Measurements from ENCODE around the gene TPPP3.

TPPP3 gene

GRCh38 chr16:67342616-67343015, 50.7 kb downstream of the TPPP3 start:
- DNase-seq (ENCODE audit: low read depth), result no peak

GRCh38 chr16:67341250-67341649, 52.0 kb downstream of the TPPP3 start:
- DNase-seq (ENCODE audit: low read depth), result no peak

Measured in GM04503 (cell line).